Fibroblast of skin of left biceps (primary cell): ENCODE measurements around the gene PNPLA7.
A peak's percentile ranks its signal among the peaks of the same experiment; 100 is the strongest.
"Not testable (repeated sequence)": the region's sequence is repeated elsewhere in the genome, so short reads cannot be mapped to it uniquely, and the experiment has no call there.

Experiments
- DNase-seq, 2 experiments: peaks; one replicate each; pipeline ENCODE4 v3.0.0-alpha.2; 2013; ENCODE audit warnings: low read depth in 2 of 2

PNPLA7 gene

DNA sequence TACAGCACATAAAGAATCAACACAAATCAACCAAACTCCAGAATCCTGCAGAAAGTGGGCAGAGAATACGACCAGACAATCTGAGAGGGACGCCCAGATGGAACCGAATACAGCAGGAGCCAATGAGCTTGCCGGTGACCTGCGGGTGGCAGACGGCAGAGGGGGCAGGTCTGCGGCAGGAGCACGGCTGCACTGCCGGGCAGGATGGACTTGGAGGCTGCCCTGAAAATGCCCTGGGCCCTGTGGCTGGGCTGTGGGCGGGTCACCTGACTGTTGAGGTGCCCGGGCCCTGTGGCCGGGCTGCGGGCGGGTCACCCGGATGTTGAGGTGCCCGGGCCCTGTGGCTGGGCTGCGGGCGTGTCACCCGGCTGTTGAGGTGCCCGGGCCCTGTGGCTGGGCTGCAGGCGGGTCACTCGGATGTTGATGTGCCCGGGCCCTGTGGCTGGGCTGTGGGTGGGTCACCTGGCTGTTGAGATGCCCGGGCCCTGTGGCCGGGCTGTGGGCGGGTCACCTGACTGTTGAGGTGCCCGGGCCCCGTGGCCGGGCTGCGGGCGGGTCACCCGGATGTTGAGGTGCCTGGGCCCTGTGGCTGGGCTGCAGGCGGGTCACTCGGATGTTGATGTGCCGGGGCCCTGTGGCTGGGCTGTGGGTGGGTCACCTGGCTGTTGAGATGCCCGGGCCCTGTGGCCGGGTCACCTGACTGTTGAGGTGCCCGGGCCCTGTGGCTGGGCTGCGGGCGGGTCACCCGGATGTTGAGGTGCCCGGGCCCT is 36.2 kb downstream of the PNPLA7 start:
- not testable (repeated sequence) for DNase-seq

DNA sequence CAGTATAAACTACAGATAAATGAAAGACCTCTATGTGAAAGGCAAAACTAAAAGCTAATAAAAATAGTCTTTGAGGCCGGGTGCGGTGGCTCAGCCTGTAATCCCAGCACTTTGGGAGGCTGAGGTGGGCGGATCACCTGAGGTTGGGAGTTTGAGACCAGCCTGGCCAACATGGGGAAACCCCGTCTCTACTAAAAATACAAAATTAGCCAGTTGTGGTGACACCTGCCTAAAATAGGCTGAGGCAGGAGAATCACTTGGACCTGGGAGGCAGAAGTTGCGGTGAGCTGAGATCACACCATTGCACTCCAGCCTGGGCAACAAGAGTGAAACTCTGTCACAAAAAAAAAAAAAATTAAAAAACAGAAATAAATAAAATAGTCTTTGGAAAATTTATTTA is 37.1 kb downstream of the PNPLA7 start:
- DNase-seq = not testable (repeated sequence)

DNA sequence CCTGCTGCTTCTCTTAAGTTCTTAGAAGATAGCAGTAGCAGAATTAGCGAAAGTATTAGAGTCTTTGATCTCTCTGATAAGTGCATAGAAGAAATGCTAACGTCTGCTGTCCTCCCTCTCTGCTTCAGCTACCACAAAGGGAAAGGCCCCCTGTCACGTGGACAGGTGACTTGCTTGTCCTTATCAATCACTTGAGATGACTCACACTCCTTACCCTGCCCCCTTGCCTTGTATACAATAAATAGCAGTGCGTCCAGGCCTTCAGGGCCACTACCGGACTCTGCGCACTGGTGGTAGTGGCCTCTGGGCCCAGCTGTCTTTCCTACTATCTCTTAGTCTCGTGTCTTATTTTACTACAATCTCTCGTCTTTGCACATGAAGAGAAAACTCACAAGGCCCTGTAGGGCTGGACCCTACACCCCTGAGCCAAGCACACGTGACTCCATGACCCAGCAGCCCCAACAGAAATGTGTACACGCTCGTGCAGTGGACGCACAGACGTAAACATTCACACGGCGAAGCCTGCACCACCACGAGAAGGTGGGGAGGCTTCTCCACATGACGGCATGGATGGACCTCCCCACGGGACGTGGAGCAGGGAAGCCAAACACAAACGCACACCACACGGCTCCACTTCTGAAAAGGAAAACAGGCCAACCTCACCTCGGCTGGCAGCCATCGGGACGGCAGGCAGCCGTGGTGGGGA is 38.3 kb downstream of the PNPLA7 start:
- DNase-seq = no peak

DNA sequence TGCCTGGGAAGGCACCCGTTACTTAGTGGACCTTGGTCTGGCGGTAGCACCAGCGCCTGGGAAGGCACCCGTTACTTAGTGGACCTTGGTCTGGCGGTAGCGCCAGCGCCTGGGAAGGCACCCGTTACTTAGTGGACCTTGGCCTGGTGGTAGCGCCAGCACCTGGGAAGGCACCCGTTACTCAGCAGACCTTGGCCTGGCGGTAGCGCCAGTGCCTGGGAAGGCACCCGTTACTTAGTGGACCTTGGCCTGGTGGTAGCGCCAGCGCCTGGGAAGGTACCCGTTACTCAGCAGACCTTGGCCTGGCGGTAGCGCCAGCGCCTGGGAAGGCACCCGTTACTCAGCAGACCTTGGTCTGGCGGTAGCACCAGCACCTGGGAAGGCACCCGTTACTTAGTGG is 39.1 kb downstream of the PNPLA7 start:
- not testable (repeated sequence) for DNase-seq

DNA sequence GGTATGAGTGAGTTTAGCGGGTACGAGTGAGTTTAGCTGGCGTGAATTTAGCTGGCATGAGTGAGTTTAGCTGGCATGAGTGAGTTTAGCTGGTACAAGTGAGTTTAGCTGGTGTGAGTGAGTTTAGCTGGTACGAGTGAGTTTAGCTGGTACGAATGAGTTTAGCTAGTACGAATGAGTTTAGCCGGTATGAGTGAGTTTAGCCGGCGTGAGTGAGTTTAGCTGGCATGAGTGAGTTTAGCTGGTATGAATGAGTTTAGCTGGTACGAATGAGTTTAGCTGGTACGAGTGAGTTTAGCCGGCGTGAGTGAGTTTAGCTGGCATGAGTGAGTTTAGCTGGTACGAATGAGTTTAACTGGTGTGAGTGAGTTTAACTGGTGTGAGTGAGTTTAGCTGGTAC is 41.0 kb downstream of the PNPLA7 start:
- no peak for DNase-seq

DNA sequence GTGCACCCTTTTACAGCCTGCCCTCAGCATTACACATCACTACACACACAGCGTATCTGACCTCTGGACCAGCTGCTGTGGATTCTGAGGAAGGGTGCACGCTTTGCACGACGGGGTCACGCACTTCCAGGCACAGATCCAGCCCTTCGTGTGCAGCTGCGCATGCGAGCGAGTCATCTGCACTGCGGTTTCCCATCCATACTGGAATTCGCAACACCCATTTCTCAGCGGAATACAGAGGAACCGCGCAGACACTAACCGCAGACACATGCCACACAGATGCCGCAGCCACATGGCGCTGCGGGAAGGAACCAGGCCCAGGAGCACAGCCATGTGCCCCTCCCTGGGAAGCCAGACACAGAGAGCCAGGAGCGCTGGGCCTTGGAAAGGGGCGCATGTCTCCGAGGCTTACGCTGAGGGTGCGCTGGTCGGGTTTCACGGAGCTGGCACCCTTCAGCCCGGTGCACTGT is 43.5 kb downstream of the PNPLA7 start:
- peak; percentile 60 to 61 for DNase-seq

DNA sequence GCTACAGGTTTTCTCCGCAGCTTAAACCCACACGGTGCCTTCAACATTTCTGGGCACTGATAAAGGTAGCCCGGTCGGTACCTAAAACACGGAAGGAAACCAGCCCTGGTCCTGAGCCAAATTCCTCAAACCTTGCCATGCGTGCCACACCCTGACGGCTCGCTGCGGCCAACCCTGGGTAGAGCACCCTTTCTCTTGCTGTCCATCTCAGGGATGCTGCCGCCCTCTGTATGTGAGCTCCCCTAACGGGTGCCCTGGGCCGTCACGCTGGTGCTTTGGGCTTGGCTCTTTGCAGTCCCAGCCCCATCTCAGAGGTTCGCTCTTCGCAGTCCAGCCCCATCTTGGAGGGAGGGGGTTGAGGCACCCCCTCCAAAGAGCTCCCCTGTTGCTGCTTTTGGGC is 43.9 kb downstream of the PNPLA7 start:
- no peak for DNase-seq

DNA sequence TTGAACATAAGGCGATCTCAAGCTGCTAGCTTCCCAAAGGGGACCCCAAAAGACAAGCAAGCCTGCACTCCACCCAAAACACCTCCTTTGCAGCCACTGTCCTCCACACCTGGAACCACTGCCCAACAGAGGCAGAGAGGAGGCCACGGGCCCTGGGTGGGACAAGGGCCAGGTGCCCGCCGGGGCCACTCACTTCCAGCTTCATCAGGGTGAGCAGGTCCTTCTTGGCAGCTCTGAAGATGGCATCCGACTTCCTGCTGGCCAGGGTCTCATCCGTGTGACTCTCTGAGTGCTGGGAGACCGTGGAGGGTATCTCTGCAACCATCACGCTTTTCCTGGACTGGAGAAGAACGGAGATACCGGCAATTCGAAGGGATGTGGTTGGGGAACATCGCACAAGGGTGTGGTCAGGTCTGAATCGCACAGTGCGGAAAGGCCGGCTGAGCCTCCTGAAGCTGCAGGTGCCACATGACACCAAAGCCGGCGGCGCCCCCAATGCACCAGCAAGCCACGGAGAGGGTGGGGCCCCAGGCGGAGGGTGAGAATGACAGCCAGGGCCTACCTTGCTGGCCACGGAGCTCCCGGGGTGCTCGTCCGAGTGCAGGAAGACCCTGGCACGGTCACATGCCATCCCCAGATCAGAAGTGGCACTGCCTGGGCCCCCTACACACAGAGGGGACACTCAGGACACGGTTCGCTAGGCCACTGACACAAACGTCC is 44.6 kb downstream of the PNPLA7 start:
- no peak for DNase-seq

DNA sequence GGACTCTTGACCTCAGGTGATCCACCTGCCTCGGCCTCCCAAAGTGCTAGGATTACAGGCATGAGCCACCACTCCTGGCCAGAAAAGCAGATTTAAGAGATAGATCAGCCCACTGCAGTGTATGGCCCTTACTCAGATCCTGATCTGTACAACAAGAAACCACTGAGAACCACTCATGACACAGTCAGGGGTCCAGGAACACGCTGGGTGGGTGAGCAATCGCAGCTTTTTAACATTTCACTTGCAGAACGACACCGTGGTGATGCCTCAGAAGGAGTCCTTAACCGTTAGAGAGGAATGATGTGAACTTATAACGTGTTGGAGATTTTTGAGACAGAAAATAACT is 45.8 kb downstream of the PNPLA7 start:
- DNase-seq = no peak

DNA sequence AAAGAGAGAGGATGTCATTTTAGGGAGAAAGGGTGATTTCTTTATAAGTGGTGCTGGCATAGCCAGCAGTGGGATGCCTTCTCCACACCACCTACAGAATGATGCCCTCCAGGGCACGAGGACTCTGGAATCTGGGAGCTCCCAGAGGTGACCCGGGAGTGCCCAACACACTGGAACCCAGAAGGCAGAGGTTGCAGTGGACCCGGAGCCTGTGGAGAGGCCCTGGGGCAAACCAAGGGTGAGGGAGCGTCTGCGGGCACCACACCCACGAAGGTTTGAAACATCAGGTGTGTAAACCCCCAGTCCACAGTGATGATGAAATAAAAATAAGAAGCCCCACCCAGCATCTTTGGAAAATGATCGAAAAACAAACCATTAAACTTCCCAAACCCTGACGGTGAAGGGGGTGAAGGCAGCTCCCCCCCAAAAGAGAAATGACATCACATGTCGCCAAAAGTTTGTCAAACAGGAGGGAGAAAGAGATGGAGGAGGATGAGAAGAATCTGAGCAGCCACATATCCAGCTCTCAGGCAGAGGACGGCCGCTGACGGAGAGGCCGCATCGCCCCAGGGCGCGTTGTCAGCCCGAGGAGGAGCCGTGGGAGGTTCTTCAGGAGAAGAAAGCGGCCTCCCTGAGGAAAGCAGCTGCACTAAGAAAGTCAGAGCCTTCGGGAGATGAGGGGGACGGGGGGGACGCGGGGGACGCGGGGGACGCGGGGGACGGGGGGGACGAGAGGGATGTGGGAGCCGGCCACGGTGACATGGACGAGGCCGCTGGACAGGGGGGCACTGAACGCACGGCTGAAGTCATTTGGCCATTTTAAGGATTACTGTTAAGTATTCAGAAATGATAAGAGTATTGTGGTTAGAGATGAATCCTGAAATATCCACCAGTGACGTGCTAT is 47.9 kb downstream of the PNPLA7 start:
- no peak for DNase-seq

DNA sequence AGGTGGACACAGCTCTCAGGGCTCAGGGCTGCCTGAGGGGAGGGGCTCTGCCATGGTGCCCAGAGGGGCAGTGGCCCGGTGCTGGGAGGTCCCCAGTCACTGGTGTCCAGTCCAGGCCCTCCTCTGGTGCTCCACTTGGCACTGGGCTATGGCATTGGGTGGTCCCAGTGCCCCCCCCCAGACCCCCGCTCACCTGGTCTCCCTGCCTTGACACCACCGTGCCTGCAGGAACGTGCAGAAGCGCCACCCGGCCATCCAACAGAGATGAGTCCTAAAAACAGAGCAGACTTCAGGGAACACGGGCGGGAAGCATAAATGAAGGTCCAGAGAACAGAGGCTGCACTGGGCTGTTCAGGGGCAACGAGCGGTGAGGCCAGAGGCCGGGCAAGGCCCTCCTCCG is 48.7 kb downstream of the PNPLA7 start:
- DNase-seq = no peak

DNA sequence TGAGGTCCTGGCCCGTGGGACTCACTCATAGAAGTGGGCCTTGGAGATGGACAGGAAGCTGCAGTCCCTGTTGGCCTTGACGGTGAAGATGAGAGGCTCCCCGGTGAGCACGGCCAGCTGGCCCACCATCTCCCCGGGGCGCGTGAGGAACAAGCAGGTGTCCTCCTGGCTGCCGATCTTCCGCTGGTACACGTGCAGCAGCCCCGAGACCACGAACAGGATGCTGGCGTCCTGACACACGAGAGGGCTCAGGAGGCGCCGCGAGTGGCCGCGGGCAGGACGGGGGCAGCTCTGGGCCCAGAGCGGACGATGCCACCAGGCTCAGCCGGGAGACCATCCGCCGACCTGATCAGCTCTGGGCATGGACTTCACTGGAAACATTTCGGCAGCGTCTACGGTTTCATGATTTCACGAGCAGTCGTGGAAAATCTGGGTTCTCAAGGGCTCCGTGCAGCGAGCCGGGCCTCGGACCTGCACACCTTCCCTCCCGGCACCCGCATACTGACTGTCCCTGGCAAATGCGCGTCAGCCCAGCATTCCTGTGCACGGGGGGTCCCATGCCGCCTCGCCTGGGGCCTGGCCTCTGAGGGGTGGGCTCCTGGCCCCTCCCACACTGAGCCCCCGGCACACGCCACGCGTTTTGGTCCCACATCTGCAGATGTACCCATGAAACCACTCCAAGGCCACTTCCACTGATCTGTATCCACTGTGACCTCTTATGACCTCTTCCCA is 49.4 kb downstream of the PNPLA7 start:
- no peak for DNase-seq

DNA sequence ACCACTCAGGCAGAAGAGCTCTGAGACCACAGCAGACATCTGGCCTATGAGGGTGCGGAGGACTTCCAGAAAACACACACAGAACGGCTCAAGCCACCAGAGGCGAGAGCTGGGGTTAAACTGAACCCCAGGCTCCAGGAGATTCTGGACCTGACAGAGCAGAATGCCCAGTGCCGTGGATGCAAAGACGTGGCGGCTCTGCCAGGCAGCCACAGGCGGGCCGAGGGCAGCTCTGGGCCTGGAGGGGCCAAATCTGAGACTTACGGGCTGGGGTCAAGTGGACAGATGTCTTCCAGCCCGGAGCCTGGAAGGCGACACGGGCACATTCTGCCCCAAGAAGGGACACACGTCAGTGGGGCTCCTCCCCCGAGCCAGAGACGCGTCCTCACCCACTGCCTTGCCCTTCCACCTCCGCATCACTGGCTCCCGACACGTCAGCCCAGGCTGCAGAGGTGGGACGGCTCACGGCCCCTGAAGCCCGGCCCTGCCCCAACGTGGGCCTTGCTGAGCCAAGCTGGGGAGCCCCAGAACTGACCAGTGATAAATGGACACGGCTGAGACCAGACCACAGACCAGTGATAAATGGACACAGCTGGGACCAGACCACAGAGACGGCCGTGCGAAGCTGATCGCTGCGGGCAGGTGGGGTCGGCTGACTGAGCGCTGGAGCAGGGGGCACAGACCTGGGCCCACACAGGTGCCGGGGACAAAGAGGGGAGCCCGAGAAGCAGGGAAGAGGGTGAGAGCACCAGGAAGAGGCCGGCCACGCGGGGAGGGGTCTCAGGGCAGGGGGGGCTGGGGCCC is 50.1 kb downstream of the PNPLA7 start:
- no peak for DNase-seq

DNA sequence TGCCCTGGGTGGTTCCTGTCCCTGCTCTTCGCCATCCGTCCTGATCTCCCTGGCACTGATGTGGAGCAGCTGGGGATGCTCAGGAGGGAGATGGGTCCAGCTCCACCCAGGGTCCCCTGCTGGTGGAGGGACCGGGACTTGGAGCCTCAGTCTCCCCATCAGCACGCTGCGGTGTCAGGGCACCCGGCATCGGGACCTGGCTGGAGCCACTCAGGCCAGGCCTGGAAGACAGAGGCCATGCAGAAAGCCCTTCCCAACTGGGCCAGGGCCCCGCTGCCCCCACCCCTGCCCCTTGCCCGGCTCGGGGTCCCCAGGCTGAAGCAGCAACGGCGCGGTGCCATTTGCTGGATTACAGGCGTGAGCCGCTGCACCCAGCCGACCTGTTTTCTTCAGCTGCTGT is 50.8 kb downstream of the PNPLA7 start:
- DNase-seq = no peak

DNA sequence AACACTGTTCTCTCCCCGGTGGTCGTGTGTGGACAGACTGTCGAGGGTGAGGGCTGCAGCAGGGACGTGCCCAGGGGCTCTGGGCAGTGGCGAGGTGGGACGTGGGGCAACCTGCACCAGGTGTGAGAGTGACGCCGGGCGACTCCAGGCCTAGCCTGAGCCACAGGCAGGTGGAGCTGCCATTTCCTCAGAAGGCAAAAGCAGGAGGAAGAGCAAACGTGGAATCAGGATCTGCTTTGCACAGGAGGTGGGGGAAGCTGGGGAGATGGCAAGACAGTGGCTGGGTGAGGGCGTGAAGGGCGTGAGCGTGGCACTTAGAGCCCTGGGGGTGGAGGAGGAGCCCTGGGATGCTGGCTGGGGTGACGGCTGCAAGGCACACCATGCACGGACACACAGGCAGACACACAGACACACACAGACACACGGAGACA is 51.5 kb downstream of the PNPLA7 start:
- DNase-seq = no peak

DNA sequence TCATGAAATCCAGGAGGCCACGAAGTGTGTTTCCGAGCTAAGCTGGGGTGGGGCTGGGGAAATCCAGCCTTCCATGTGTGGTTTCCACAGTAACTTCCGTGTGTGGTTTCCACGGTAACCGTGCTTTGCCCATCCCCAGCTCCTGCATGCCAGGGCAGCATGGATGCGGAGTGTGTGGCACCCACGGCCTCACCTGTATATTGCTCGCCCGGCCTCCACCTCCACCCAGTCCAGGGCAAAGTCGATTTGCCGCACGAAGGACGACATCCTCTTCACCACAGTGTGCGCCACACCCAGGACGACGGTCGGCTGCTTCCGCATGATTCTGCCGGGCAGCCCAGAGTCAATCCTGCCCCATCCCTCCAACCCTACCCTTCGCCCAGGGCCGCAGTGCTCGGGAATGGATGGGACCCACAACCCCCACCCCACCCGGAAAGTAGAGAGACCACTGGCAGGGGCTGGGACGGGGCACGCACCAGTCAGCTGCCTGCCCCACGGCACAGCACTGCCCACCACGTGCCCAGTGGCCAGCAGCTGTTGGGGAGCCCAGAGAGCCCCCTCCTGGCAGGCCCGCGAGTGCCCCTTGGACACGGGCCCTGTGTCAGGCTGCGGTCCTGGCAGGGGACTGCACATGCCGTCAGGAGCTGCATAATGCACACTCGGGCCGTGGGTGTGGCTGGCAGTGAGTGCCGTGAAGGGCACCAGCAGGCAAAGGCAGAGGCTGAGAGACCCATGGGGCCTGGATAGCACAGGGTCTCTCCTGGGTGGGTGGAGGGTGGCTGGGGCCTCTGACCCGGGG is 52.1 kb downstream of the PNPLA7 start:
- DNase-seq = no peak

DNA sequence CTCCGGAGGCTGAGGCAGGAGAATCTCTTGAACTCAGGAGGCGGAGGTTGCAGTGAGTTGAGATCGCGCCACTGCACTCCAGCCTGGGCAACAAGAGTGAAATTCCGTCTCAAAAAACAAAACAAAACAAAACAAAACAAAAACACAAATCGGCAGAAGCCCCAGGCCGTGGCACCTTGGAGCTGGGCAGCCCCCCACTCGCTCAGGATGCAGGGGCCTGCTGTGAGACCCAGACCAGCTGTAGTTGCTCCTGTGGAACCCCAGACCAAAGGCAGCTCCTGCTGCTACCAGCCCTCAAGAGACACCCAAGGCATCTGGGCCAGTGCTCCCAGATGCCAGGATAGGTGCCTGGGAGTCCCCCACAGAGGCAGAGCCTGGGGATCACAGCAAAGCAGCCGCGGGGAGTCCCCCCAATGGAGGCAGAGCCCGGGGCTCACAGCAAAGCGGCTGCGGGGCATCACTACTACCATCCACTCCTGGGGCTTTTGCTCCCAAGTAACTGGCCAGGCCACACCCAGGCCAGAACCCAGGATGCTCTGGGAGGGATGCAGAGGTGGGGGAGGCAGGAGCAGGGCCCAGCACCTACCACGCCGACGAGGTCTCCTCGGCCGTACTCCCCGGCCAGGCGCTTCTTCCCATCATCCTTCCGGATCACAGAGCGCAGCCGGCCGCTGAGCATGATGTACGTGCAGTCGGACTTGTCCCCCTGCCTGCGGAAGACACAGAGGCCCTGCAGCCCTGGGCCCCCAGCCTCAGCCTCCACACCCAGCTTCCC is 53.4 kb downstream of the PNPLA7 start:
- DNase-seq = no peak

DNA sequence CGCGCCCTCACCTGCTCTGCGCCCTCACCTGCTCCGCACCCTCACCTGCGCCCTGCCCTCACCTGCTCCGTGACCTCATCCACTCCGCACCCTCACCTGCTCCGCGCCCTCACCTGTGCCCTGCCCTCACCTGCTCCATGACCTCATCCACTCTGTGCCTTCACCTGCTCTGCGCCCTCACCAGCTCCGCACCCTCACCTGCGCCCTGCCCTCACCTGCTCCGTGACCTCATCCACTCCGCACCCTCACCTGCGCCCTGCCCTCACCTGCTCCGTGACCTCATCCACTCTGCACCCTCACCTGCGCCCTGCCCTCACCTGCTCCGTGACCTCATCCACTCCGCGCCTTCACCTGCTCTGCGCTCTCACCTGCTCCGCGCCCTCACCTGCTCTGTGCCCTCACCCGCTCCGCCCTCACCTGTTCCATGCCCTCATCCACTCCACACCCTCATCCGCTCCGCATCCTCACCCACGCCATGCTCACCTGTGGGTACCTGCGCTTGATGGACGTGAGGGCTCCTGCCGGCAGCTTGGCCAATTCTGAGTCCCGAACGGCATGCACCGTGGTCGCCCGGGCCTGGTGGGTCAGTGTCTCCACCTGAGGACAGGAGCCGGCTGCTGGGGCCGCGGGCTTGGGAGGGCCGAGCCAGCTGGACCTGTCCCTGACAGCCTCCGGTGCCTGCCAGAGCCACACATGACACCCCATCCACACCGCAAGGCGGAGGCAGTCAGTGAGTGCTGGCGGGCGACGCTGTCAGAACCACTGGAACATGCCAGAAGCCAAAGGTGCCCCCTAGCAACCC is 55.5 kb downstream of the PNPLA7 start:
- DNase-seq = no peak
